ENCODE data around the gene DMRT2.

DNA sequence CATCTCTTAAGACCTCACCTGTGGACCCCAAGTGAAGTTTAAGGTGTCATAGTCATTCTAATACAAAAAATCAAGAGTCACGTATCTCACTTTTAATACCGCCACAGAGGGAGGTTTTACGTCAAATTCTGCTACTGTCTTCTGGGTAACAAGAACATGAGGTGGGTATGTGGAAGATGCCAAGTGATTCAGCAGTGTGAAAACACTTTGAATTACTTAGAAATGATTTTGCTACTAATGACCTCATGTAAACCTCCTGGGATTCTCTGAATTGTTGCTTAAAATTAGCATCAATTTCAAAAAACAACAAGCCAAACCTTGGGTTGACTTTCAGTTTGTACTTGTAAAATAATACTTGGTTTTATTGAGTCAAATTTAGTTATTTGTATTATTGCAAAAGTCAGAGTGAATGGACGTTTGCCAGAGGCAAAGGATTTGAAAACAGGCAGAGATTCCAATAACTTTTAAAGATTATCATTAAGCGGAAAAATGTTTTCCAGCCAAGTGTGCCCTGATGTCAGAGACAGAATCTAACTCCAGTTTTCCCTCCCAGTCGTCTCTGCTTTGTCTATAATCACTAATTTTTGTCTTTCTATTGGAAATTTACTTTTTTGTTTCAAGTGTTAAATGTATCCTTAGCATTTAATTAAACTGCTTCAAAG lies 8.8 kb downstream of the DMRT2 start:
- TF ChIP-seq, protein P1, sequence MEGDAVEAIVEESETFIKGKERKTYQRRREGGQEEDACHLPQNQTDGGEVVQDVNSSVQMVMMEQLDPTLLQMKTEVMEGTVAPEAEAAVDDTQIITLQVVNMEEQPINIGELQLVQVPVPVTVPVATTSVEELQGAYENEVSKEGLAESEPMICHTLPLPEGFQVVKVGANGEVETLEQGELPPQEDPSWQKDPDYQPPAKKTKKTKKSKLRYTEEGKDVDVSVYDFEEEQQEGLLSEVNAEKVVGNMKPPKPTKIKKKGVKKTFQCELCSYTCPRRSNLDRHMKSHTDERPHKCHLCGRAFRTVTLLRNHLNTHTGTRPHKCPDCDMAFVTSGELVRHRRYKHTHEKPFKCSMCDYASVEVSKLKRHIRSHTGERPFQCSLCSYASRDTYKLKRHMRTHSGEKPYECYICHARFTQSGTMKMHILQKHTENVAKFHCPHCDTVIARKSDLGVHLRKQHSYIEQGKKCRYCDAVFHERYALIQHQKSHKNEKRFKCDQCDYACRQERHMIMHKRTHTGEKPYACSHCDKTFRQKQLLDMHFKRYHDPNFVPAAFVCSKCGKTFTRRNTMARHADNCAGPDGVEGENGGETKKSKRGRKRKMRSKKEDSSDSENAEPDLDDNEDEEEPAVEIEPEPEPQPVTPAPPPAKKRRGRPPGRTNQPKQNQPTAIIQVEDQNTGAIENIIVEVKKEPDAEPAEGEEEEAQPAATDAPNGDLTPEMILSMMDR (conservative IDR thresholded peaks at IDR 0.05) = no peak
- no peak for TF ChIP-seq ZFX (IDR thresholded peaks at IDR 0.05)
